ENCODE measurements around the gene USF2. TPM values are rescaled to one million over a fixed set of nuclear protein-coding genes. Genes with fewer than 3 reads are reported as not detected.

The USF2 gene
- polyA plus RNA-seq, 1 donor: 121 TPM

DNA sequence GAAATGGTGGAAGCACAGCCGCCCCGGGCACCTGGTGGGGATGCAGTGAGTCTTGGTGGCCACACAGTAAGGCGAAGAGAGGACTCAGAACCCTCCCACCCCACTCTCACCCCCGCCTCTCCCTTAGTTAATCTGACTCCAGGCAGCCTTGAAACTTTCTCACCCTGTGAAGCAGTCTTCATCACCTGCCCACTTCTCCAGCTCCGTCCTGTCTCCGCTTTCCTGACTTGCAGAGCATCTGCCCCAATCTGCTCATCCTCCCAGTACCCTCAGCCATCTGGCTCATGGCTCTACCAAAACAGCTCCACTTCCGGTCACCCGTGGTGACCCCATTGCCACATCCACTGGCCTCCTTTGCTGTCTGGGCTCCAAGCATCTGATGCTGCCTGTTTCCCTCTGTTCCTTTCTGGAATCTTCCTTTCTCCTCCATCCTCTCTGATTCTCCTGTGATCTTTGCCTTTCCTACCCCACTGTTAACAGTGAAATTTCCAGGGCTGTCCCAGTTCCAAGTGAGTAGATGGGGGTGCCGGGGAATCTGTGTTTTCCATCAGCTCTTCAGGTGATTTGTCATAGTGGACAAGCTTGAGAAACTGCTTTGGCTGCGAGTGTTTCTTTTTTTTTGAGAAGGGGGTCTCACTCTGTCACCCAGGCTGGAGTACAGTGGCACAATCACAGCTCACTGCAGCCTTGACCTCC lies 4.3 kb downstream of the USF2 start:
- WGBS (ENCODE audit: insufficient coverage, low lambda C conversion rate): no CpG with 5 or more reads among the region's 10 CpGs
- H3K36me3 ChIP-seq (ENCODE audit: control insufficient read depth, insufficient read depth, low read length): peaks cover 69% of the 10 kb centered on the region

DNA sequence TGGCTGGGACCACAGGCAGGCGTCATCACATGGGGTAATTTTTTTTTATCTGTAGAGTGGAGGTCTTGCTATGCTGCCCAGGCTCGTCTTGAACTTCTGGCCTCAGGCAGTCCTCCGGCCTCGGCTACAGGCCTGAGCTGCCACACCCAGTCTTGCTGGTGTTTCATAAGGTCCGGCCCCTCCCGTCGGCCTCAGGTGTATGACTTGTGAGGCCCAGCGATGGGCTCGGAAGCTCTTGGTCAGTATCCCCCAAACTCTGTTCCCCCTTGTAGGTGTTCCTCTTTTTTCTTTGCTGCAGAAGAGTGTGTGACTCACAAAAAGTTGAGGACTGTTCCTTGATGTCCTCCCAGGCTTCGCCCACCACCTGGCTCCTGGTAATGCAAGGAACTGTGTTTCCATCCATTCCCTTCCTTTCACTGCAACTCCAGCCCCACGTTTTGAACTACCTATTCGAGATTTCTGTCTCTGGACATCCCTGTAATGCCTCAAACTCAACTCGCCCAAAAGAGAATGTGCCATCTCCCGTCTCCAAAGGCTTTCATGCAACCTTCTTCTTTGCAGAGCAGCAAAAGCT lies 5.0 kb downstream of the USF2 start:
- WGBS (ENCODE audit: insufficient coverage, low lambda C conversion rate): no CpG with 5 or more reads among the region's 14 CpGs
- Histone ChIP-seq H3K4me1 (ENCODE audit: control insufficient read depth, insufficient read depth, low read length) (peaks cover 6% of the 10 kb centered on the region), H3K4me3 (ENCODE audit: low read length) (no peak overlapping the region), H3K27me3 (ENCODE audit: control insufficient read depth, insufficient read depth, low read length) (no peaks in the 10 kb centered on the region), H3K27ac (ENCODE audit: low read length) (no peak overlapping the region), H3K9me3 (ENCODE audit: control insufficient read depth, low read depth, low read length) (no peaks in the 10 kb centered on the region), H3K36me3 (ENCODE audit: control insufficient read depth, insufficient read depth, low read length) (peaks cover 73% of the 10 kb centered on the region)
- DNase-seq: no peak

More for the DNA sequence above, 4.3 kb downstream of the USF2 start:
- Histone ChIP-seq H3K4me3 (ENCODE audit: low read length) (no peak overlapping the region), H3K27me3 (ENCODE audit: control insufficient read depth, insufficient read depth, low read length) (no peaks in the 10 kb centered on the region), H3K4me1 (ENCODE audit: control insufficient read depth, insufficient read depth, low read length) (peaks cover 6% of the 10 kb centered on the region), H3K9me3 (ENCODE audit: control insufficient read depth, low read depth, low read length) (no peaks in the 10 kb centered on the region), H3K27ac (ENCODE audit: low read length) (no peak overlapping the region)
- no peak for DNase-seq

DNA sequence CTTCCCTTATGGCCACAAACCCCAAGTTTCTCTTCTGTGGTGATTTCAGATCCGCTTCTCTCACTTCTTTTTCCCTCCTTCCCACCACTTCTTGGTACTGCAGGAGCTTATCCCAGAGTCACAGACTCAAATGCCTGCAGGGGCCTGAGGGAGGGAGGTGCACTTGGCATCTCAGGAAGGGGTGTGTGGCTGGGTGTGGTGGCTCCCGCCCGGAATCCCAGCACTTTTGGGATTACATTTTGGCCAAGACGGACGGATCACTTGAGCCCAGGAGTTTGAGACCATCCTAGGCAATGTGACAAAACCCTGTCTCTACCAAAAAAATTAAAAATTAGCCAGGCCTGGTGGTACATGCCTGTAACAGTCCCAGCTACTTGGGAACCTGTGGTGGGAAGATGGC lies 5.6 kb downstream of the USF2 start:
- no peak overlapping the region for H3K4me3 ChIP-seq (ENCODE audit: low read length)

DNA sequence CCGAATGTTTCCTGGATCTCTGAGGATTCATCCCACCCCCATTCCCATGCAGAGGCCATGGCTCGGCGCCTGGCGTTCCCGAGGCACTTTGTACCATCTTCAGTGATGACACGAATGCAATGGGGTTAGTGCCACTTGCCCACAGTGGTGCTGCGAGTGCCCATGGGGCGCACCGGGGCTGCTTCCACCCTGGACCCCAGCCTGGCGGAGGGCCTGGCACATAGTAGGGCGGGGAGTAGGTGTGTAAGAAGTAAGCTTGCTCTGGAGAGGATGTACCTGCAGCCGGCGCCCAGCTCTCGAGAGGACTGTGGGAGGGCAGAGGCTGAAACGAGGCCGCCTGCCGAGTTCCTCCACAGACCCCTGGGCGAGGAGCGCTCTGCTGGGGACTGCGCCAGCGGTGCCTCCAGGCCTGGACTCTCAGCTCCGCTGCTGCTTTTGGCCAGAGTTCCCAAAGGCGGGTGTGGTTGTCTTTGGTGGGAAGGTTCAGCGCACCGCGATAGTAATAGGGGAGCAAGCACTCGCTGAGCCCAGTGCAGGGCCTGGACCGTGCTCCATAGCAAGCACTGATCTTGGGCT lies 8.0 kb downstream of the USF2 start:
- Histone ChIP-seq H3K27me3 (ENCODE audit: control insufficient read depth, insufficient read depth, low read length) (no peaks in the 10 kb centered on the region), H3K4me3 (ENCODE audit: low read length) (no peak overlapping the region), H3K4me1 (ENCODE audit: control insufficient read depth, insufficient read depth, low read length) (peaks cover 2% of the 10 kb centered on the region), H3K36me3 (ENCODE audit: control insufficient read depth, insufficient read depth, low read length) (peaks cover 60% of the 10 kb centered on the region), H3K27ac (ENCODE audit: low read length) (no peak overlapping the region), H3K9me3 (ENCODE audit: control insufficient read depth, low read depth, low read length) (no peaks in the 10 kb centered on the region)
- no peak for DNase-seq
- no CpG with 5 or more reads among the region's 28 CpGs for WGBS (ENCODE audit: insufficient coverage, low lambda C conversion rate)

More for the DNA sequence above, 5.6 kb downstream of the USF2 start:
- no peak for DNase-seq
- no CpG with 5 or more reads among the region's 5 CpGs for WGBS (ENCODE audit: insufficient coverage, low lambda C conversion rate)
- Histone ChIP-seq H3K27ac (ENCODE audit: low read length) (no peak overlapping the region), H3K27me3 (ENCODE audit: control insufficient read depth, insufficient read depth, low read length) (no peaks in the 10 kb centered on the region), H3K4me1 (ENCODE audit: control insufficient read depth, insufficient read depth, low read length) (peaks cover 6% of the 10 kb centered on the region), H3K36me3 (ENCODE audit: control insufficient read depth, insufficient read depth, low read length) (peaks cover 77% of the 10 kb centered on the region), H3K9me3 (ENCODE audit: control insufficient read depth, low read depth, low read length) (no peaks in the 10 kb centered on the region)

DNA sequence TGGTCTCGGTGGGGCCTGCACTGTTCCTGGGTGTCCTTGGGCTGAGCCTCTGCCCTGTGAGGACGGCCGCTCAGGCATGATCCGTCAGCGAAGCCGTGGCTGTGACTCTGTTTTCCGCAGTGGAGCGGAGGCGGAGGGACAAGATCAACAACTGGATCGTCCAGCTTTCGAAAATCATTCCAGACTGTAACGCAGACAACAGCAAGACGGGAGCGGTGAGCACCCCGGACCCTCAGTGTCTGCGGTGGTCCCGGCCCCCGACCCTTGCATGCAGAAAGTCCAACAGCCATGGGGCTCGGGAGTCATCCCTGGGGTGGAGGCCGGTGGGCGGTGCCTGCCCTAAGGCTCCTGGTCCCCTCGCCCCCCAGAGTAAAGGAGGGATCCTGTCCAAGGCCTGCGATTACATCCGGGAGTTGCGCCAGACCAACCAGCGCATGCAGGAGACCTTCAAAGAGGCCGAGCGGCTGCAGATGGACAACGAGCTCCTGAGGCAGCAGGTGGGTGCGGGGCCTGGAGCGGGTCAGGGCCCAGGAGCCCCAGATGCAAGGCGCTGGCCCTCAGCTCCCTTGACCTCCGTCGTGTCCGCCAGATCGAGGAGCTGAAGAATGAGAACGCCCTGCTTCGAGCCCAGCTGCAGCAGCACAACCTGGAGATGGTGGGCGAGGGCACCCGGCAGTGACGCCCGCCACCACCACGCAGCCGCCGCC lies 10.0 kb downstream of the USF2 start:
- DNase-seq: no peak
- Histone ChIP-seq H3K36me3 (ENCODE audit: control insufficient read depth, insufficient read depth, low read length) (peaks cover 41% of the 10 kb centered on the region), H3K4me1 (ENCODE audit: control insufficient read depth, insufficient read depth, low read length) (no peaks in the 10 kb centered on the region), H3K27me3 (ENCODE audit: control insufficient read depth, insufficient read depth, low read length) (peaks cover 12% of the 10 kb centered on the region), H3K4me3 (ENCODE audit: low read length) (no peak overlapping the region), H3K9me3 (ENCODE audit: control insufficient read depth, low read depth, low read length) (no peaks in the 10 kb centered on the region), H3K27ac (ENCODE audit: low read length) (no peak overlapping the region)
- no CpG with 5 or more reads among the region's 45 CpGs for WGBS (ENCODE audit: insufficient coverage, low lambda C conversion rate)

DNA sequence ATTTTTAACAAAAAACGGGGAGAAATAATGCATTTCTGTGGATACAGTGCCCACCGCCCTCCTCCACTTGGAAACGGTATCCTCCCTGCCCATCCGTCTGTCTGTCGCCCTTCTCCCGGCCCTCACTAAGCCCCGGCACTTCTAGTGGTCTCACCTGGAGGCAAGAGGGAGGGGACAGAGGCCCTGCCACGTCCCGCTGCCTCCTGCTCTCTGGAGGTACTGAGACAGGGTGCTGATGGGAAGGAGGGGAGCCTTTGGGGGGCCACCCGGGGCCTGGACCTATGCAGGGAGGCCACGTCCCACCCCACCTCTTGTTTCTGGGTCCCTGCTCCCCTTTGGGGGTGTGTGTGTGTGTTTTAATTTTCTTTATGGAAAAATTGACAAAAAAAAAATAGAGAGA lies 10.6 kb downstream of the USF2 start:
- no peak overlapping the region for H3K27ac ChIP-seq (ENCODE audit: low read length)
- peaks cover 12% of the 10 kb centered on the region for H3K27me3 ChIP-seq (ENCODE audit: control insufficient read depth, insufficient read depth, low read length)
- H3K9me3 ChIP-seq (ENCODE audit: control insufficient read depth, low read depth, low read length): no peaks in the 10 kb centered on the region
- no peak for DNase-seq
- peaks cover 35% of the 10 kb centered on the region for H3K36me3 ChIP-seq (ENCODE audit: control insufficient read depth, insufficient read depth, low read length)
- H3K4me3 ChIP-seq (ENCODE audit: low read length): no peak overlapping the region
- no CpG with 5 or more reads among the region's 11 CpGs for WGBS (ENCODE audit: insufficient coverage, low lambda C conversion rate)
- H3K4me1 ChIP-seq (ENCODE audit: control insufficient read depth, insufficient read depth, low read length): no peaks in the 10 kb centered on the region

DNA sequence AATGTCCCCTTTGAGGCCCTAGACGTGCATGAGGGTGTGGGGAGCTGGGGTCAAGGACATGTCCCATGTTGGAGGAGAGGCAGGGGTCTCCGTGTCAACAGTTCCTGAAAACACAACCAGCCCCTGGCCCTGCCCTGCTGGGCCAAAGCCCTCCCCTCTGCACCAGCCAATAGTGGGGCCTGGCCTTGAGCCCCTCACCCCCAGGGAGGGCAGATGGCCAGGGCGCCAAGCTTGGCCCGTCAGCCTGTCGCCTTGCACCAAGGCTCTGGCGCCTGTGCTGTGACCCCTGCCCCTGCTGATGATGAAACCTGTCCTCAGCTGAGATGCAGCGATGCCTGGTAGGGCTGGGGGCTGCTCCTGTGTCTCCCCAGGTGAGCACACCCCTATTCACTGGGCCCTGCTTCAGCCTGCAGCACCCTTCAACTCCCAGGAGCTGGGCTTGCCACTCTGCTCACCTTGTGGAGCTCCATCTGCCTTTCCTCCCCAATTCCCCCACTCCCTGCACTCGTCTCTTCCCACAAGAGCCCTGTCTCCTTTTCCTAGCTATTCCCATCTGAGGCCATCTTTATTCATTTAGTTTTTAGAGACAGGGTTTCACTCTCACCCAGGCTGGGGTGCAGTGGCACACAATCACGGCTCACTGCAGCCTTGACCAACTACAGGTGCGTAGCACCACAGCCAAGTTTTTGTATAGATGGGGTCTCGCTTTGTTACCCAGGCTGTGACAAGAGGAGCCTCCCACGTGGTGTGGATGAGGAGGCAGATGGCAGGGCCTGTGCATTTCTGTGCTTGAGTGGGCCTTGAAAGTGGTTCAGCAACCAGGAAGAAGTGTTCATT lies 11.4 kb downstream of the USF2 start:
- H3K27ac ChIP-seq (ENCODE audit: low read length): no peak overlapping the region
- no CpG with 5 or more reads among the region's 12 CpGs for WGBS (ENCODE audit: insufficient coverage, low lambda C conversion rate)
- H3K4me1 ChIP-seq (ENCODE audit: control insufficient read depth, insufficient read depth, low read length): no peaks in the 10 kb centered on the region
- no peak for DNase-seq
- no peak overlapping the region for H3K4me3 ChIP-seq (ENCODE audit: low read length)
- peaks cover 12% of the 10 kb centered on the region for H3K27me3 ChIP-seq (ENCODE audit: control insufficient read depth, insufficient read depth, low read length)
- H3K9me3 ChIP-seq (ENCODE audit: control insufficient read depth, low read depth, low read length): no peaks in the 10 kb centered on the region
- H3K36me3 ChIP-seq (ENCODE audit: control insufficient read depth, insufficient read depth, low read length): peaks cover 30% of the 10 kb centered on the region

DNA sequence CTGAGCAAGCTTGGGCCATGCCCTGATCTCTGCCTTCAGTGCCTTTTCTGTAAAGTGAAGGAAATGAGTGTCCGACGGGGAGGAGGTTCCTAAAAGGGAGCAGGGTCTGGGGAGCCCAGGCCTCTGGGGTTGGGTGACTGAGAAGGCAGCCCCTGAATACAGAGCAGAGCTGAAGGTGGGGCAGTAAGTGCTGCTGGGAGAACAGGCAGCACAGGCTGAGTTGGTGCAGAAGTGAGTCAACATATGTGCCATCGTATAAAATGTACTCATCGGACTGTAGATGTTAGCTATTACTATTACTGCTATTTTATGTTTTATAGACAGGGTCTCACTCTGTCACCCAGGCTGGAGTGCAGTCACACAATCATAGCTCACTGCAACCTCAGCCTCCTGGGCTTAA lies 12.5 kb downstream of the USF2 start:
- Histone ChIP-seq H3K27me3 (ENCODE audit: control insufficient read depth, insufficient read depth, low read length) (peaks cover 12% of the 10 kb centered on the region), H3K4me3 (ENCODE audit: low read length) (no peak overlapping the region), H3K4me1 (ENCODE audit: control insufficient read depth, insufficient read depth, low read length) (no peaks in the 10 kb centered on the region), H3K9me3 (ENCODE audit: control insufficient read depth, low read depth, low read length) (no peaks in the 10 kb centered on the region), H3K27ac (ENCODE audit: low read length) (no peak overlapping the region), H3K36me3 (ENCODE audit: control insufficient read depth, insufficient read depth, low read length) (peaks cover 23% of the 10 kb centered on the region)
- no CpG with 5 or more reads among the region's 4 CpGs for WGBS (ENCODE audit: insufficient coverage, low lambda C conversion rate)
- no peak for DNase-seq

DNA sequence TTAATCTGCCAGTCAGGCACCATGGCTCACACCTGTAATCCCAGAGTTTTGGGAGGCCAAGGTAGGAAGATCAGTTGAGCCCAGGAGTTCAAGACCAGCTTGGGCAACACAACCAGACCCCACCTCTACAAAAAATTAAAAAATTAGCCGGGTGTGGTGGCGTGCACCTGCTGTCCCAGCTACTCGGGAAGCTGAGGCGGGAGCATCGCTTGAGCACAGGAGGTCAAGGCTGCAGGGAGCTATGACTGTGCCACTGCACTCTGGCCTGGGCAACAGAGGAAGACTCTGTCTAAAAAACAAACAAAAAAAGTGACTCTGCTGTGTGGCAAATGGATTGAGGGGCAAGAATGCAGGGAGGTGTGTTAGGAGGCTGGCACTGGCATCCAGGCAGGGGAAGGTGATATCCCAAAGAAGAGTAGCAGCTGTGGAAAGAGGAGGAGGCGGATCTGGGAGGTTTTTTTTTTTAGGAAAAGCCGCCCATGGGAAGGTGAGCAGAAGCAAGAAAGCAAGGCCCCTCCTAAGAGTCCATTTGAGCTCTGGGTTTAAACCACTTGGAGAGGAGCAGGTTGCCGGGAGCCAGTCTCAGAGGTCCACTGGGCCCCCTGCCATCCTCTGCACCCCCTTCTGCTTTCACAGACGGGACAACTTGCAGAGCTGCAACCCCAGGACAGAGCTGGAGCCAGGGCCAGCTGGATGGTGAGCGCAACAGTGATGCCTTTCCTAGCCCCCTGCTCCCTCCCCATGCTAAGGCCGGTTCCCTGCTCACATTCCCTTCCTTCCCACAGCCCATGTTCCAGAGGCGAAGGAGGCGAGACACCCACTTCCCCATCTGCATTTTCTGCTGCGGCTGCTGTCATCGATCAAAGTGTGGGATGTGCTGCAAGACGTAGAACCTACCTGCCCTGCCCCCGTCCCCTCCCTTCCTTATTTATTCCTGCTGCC lies 15.7 kb downstream of the USF2 start:
- no CpG with 5 or more reads among the region's 17 CpGs for WGBS (ENCODE audit: insufficient coverage, low lambda C conversion rate)
- Histone ChIP-seq H3K4me3 (ENCODE audit: low read length) (no peak overlapping the region), H3K36me3 (ENCODE audit: control insufficient read depth, insufficient read depth, low read length) (peaks cover under 1% of the 10 kb centered on the region), H3K27ac (ENCODE audit: low read length) (no peak overlapping the region), H3K4me1 (ENCODE audit: control insufficient read depth, insufficient read depth, low read length) (no peaks in the 10 kb centered on the region), H3K27me3 (ENCODE audit: control insufficient read depth, insufficient read depth, low read length) (peaks cover 12% of the 10 kb centered on the region), H3K9me3 (ENCODE audit: control insufficient read depth, low read depth, low read length) (no peaks in the 10 kb centered on the region)
- DNase-seq: no peak

Data from large intestine (tissue), 3 donors.